ENCODE measurements around the gene LIMK1. TPM values are rescaled to one million over a fixed set of nuclear protein-coding genes. Genes with fewer than 3 reads are reported as not detected.

LIMK1 gene
- total and polyA plus RNA-seq, 2 donors (not counting 3 experiments of a cell fraction or from before 2014, with no cell fraction given), result 52.9 to 54.5 TPM

GRCh38 chr7:74058486-74058885, 25.1 kb upstream of the LIMK1 start:
- no TSS peak for BruUV-seq (replicated peaks)
- Histone ChIP-seq H3K9me3 (replicated peaks; ENCODE audit: control insufficient read depth, insufficient read depth, low read length) (no peaks in the 10 kb centered on the region), H4K20me1 (replicated peaks; ENCODE audit: control insufficient read depth, extremely low read depth, insufficient read depth, low read length) (no peaks in the 10 kb centered on the region), H3K4me2 (ENCODE audit: insufficient read depth, low read length) (no peak overlapping the region), H3K9me1 (replicated peaks; ENCODE audit: control insufficient read depth, extremely low read depth, insufficient read depth, low read length) (no peaks in the 10 kb centered on the region), H2AFZ (ENCODE audit: low read depth, low read length) (no peak overlapping the region), H3K4me1 (ENCODE audit: control insufficient read depth, extremely low read depth, insufficient read depth, low read length) (peaks cover 4% of the 10 kb centered on the region), H3K27ac (ENCODE audit: insufficient read depth, low read depth, low read length) (no peak overlapping the region), H3K4me3 (replicated peaks in 1 of 3; ENCODE audit: insufficient read depth in 1 of 3, low read depth in 1 of 3, low read length in 3 of 3) (no peak overlapping the region), H3K27me3 (ENCODE audit: control insufficient read depth in 2 of 2, insufficient read depth in 2 of 2, low read length in 2 of 2) (peaks cover 0 to 3% of the 10 kb centered on the region in 2 experiments), H3K79me2 (ENCODE audit: control insufficient read depth, insufficient read depth, low read length) (no peaks in the 10 kb centered on the region), H3K36me3 (ENCODE audit: control insufficient read depth in 2 of 2, extremely low read depth in 1 of 2, insufficient read depth in 2 of 2, low read length in 2 of 2) (no peaks in the 10 kb centered on the region), H3K9ac (replicated peaks; ENCODE audit: extremely low read depth, insufficient read depth, low read length) (no peak overlapping the region)
- ChIA-PET CTCF (interaction anchor here (0.8 to 1.9 kb wide), 2 partner anchors 32 to 148 kb away, joined by 3 to 10 read pairs; no protein-coding TSS in a partner anchor), POLR2A (no interaction called here)
- intact Hi-C loops (cut with micrococcal nuclease) (no loop called here), dilution Hi-C loops (cut with MboI; ENCODE audit: extremely low pct_ligation_motif_present, low sequenced_read_pairs) (no loop called here)
- FAIRE-seq, result no peak
- TF ChIP-seq MAX (IDR thresholded peaks at IDR 0.05; ENCODE audit: insufficient read depth, insufficient read length) (no peak), MYC (IDR thresholded peaks at IDR 0.05; ENCODE audit: low read depth, low read length) (no peak), FOS (IDR thresholded peaks at IDR 0.05; ENCODE audit: borderline replicate concordance, insufficient read depth, low read length) (no peak), GATA2 (IDR thresholded peaks at IDR 0.05; ENCODE audit: insufficient read depth, insufficient read length, low read depth, low read length) (no peak), POLR2A (IDR thresholded peaks at IDR 0.05; ENCODE audit: low read depth, low read length) (no peak), EZH2 (IDR thresholded peaks at IDR 0.05; ENCODE audit: borderline replicate concordance, low read depth, low read length, severe bottlenecking) (no peak), CTCF (IDR thresholded peaks at IDR 0.05; ENCODE audit: extremely low read depth in 1 of 2, insufficient read depth in 1 of 2, low read depth in 1 of 2, low read length in 2 of 2) (no peak)
- no peak for DNase-seq (ENCODE audit: low read depth, low spot score)
